Right lobe of liver (tissue), 6 donors: ENCODE data around the gene HDAC9. TPM values are rescaled to one million over a fixed set of nuclear protein-coding genes. Genes with fewer than 3 reads are reported as not detected.
A peak's percentile ranks its signal among the peaks of the same experiment; 100 is the strongest.

Source experiments
- ATAC-seq, 4 donors: fragments of 200-7000 bp; cut with Tn5 transposase; one replicate each; pipeline ENCODE4 v1.9.1; 2020; ENCODE audit warnings: mild to moderate bottlenecking in 4 of 4, moderate library complexity in 4 of 4
- DNase-seq, 3 donors: peaks; one replicate each; pipeline ENCODE4 v3.0.0-alpha.2; 2020
- H3K27ac ChIP-seq, 3 donors: fragments of 200-600 bp; one replicate each; pipeline ENCODE4 v1.8.0; 2022
- H3K27me3 ChIP-seq, 2 donors: fragments of 200-600 bp; one replicate each; pipeline ENCODE4 v1.8.0; 2022
- H3K36me3 ChIP-seq, 4 donors: fragments of 200-600 bp; sonication (generic) in 1 of 4; one replicate each; pipeline versions ENCODE4 v1.5.1 to v1.8.0; 2017 to 2022; ENCODE audit warnings: control low read depth in 1 of 4
- H3K4me1 ChIP-seq, 4 donors: fragments of 200-600 bp; sonication (generic) in 1 of 4; one replicate each; pipeline versions ENCODE4 v1.5.1 to v1.8.0; 2017 to 2022; ENCODE audit warnings: control low read depth in 1 of 4
- H3K4me3 ChIP-seq, 3 donors: fragments of 200-600 bp; one replicate each; pipeline ENCODE4 v1.8.0; 2022
- H3K9me3 ChIP-seq, 4 donors: fragments of 200-600 bp; sonication (generic) in 1 of 4; one replicate each; pipeline versions ENCODE4 v1.5.1 to v1.8.0; 2017 to 2022; ENCODE audit warnings: control low read depth in 1 of 4
- POLR2A ChIP-seq: fragments of 450-650 bp; IDR thresholded peaks from one replicate; pipeline ENCODE4 v1.6.1; 2017; ENCODE audit warnings: antibody characterized with exemption, mild to moderate bottlenecking
- WGBS: methylation state at CpG from one replicate; pipeline ENCODE4 v1.1.6; 2018; ENCODE audit warnings: low coverage, low lambda C conversion rate; ENCODE audit not compliant: insufficient coverage; ENCODE audit errors: missing lambda C conversion rate; 5-methylcytosine and 5-hydroxymethylcytosine counted together
- intact Hi-C, 2 donors: fragments of 100-400 bp; cut with DNase I; formaldehyde crosslinking; loops; one replicate each; pipeline versions ENCODE4 v1.11.2 to v1.14.1; 2022
- total RNA-seq, 6 experiments: library from RNA; depleted of rRNA in 2 of 6; stranded (reverse); fragments of >200 nt in 2 of 6; fragmentation: NEBNext Ultra II Directional in 3 of 6; extraction: Animal tissue kit (Norgen Biotek cat#: 25700) in 3 of 6; gene quantifications; one replicate each; pipeline versions ENCODE4 v1.1.0 to v1.2.4, GENCODE V29; 2016 to 2023
- TF ChIP-seq, protein P1 (sequence below), 4 donors: fragments of 200-600 bp in 3 of 4; fragments of 450-650 bp in 1 of 4; IDR thresholded peaks; one replicate each; pipeline versions ENCODE4 v1.5.1 to v1.8.0; 2016 to 2022; ENCODE audit warnings: antibody characterized with exemption in 4 of 4, mild to moderate bottlenecking in 2 of 4
- donor health status: DM: no; HTN: yes; CAD: no.
- donor health status: DM: no; HTN: no; CAD: no.
- donor health status: DM: no; HTN: no; CAD: no.
- donor health status: DM: no; HTN: yes; CAD: no.
- donor health status: DM: no; HTN: yes; CAD: no.

The HDAC9 gene
- total RNA-seq, 6 experiments from 2014 or later = 1.0 to 4.1 (median 2.5) TPM

- H3K9me3 ChIP-seq = no peaks in the 10 kb centered on the region
- no peaks in the 10 kb centered on the region for H3K4me1 ChIP-seq
- no peaks in the 10 kb centered on the region for H3K27me3 ChIP-seq
- H3K27ac ChIP-seq = no peak overlapping the region
- no peak for TF ChIP-seq POLR2A
- TF ChIP-seq, protein P1, sequence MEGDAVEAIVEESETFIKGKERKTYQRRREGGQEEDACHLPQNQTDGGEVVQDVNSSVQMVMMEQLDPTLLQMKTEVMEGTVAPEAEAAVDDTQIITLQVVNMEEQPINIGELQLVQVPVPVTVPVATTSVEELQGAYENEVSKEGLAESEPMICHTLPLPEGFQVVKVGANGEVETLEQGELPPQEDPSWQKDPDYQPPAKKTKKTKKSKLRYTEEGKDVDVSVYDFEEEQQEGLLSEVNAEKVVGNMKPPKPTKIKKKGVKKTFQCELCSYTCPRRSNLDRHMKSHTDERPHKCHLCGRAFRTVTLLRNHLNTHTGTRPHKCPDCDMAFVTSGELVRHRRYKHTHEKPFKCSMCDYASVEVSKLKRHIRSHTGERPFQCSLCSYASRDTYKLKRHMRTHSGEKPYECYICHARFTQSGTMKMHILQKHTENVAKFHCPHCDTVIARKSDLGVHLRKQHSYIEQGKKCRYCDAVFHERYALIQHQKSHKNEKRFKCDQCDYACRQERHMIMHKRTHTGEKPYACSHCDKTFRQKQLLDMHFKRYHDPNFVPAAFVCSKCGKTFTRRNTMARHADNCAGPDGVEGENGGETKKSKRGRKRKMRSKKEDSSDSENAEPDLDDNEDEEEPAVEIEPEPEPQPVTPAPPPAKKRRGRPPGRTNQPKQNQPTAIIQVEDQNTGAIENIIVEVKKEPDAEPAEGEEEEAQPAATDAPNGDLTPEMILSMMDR (IDR thresholded peaks at IDR 0.05) = no peak
- DNase-seq (no peak), ATAC-seq (no peak)
- no peak overlapping the region for H3K4me3 ChIP-seq
- intact Hi-C loops = no loop called here
- no peaks in the 10 kb centered on the region for H3K36me3 ChIP-seq
- 56% methylated on average over 3 of the region's 4 CpGs for WGBS
These were observed 52.1 kb downstream of the HDAC9 start for GRCh38 chr7:18547509-18548187.

DNA sequence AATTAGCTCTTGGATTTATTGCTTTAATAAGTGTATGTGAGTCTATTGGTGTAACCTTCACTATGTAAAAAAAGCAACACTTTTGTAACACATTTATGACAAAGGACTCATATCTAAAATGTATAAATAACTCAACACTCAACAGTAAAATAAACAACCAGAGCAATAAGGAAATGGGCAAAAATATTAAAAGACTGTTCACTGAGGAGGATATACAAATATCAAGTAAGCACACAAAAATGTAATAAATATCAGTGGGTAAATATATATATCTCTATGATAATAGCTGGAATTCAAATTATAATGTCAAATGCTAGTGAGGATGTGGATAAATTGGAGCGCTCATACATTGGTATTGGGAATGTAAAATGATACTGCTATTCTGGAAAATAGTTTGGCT lies 53.0 kb downstream of the HDAC9 start:
- ATAC-seq (no peak), DNase-seq (no peak)
- intact Hi-C loops = no loop called here
- WGBS = 100% methylated on average over 1 of the region's 1 CpG
- no peak overlapping the region for H3K27ac ChIP-seq
- TF ChIP-seq POLR2A = no peak
- no peaks in the 10 kb centered on the region for H3K9me3 ChIP-seq
- H3K36me3 ChIP-seq = no peaks in the 10 kb centered on the region
- no peaks in the 10 kb centered on the region for H3K4me1 ChIP-seq
- H3K4me3 ChIP-seq = no peak overlapping the region
- no peaks in the 10 kb centered on the region for H3K27me3 ChIP-seq

DNA sequence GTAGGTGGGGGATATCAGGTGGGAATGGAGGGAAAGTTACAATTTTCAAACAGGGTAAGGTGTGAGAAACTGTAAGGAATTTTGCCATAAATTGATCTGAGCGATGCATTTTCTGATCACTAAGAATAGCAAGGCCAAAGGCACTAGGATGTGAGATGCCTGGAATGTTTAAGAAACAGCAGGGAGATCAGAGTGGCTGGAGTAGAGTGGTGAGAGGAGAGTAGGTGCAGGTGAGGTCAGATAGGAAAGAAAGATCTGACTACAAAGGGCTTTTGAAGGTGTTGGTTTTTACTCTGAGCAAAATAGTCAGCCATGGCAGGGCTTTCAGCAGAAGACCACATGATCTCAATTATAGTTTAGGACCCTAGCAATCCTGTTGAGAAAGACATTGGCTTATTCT lies 55.0 kb downstream of the HDAC9 start:
- H3K9me3 ChIP-seq = no peaks in the 10 kb centered on the region

DNA sequence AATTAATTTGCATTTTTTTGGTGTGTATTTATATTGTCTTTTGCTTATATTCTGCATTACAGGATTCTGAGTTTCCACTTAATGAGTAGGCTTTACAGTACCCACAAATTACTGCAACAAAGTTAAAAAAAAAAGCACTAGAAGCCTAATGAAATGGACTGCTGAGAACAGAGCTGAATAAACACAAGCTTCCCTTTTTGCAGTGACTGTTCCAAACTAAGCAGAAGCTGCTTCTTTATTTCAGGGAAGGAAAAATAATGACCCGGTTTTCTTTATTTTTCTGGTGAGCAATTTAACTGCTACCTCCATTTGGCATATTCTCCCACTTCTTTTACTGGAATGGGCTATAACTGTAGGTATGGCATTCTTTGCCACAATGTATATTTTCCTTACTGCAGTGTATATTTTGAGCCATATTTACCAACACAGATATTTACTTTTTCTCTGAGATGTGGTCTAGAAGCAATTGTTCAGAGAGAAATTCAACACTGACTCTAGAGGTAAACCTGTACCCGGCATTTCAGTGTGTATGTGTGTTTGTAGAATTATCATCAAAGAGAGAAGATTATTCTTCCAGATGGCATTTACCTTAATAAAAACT lies 56.9 kb downstream of the HDAC9 start:
- no peak for TF ChIP-seq POLR2A
- TF ChIP-seq, protein P1 (IDR thresholded peaks at IDR 0.05) = no peak
- ATAC-seq = peak in 1 of 4 donors; percentile 20
- Histone ChIP-seq H3K27me3 (no peaks in the 10 kb centered on the region), H3K9me3 (no peaks in the 10 kb centered on the region), H3K36me3 (no peaks in the 10 kb centered on the region), H3K4me3 (no peak overlapping the region), H3K27ac (no peak overlapping the region), H3K4me1 (no peaks in the 10 kb centered on the region)
- whole genome bisulfite sequencing = 21% methylated on average over 2 of the region's 2 CpGs
- DNase-seq = no peak
- intact Hi-C loops = no loop called here

More for the DNA sequence above, 55.0 kb downstream of the HDAC9 start:
- WGBS = 92% methylated on average over 1 of the region's 1 CpG
- Histone ChIP-seq H3K27ac (no peak overlapping the region), H3K27me3 (no peaks in the 10 kb centered on the region), H3K4me1 (no peaks in the 10 kb centered on the region), H3K36me3 (no peaks in the 10 kb centered on the region), H3K4me3 (no peak overlapping the region)
- DNase-seq (no peak), ATAC-seq (no peak)
- TF ChIP-seq, protein P1 (IDR thresholded peaks at IDR 0.05) = no peak
- TF ChIP-seq POLR2A = no peak
- intact Hi-C loops = no loop called here

- Histone ChIP-seq H3K27ac (no peak overlapping the region), H3K4me1 (no peaks in the 10 kb centered on the region), H3K36me3 (no peaks in the 10 kb centered on the region), H3K9me3 (no peaks in the 10 kb centered on the region), H3K4me3 (no peak overlapping the region), H3K27me3 (no peaks in the 10 kb centered on the region)
- WGBS = 29% methylated on average over 8 of the region's 8 CpGs
- no peak for TF ChIP-seq POLR2A
- TF ChIP-seq, protein P1 (IDR thresholded peaks at IDR 0.05) = no peak
- intact Hi-C loops = no loop called here
- peak in 1 of 4 donors; percentile 37 for ATAC-seq
- no peak for DNase-seq
These were observed 57.5 kb downstream of the HDAC9 start for GRCh38 chr7:18552943-18553604.
